Measurements from ENCODE around the gene ANKRD28. TPM values are rescaled to one million over a fixed set of nuclear protein-coding genes. Genes with fewer than 3 reads are reported as not detected.

The ANKRD28 gene
- total RNA-seq, 2 experiments from 2014 or later: 52.9 to 59.9 TPM

GRCh38 chr3:15659254-15659975 lies 138.4 kb downstream of the ANKRD28 start:
- no TSS peak for BruUV-seq (replicated peaks)
- intact Hi-C loops (cut with micrococcal nuclease; ENCODE audit: unreplicated experiment): no loop called here
- Histone ChIP-seq H3K4me1 (ENCODE audit: insufficient read depth, low read length, poor library complexity, severe bottlenecking) (no peaks in the 10 kb centered on the region), H3K4me3 (ENCODE audit: low read depth, low read length, poor library complexity, severe bottlenecking) (no peak overlapping the region), H3K4me2 (ENCODE audit: low read length) (no peak overlapping the region), H3K36me3 (ENCODE audit: insufficient read depth, low read length) (no peaks in the 10 kb centered on the region), H2AFZ (ENCODE audit: low read length) (no peak overlapping the region), H3K9me2 (ENCODE audit: insufficient read depth, low read length) (no peaks in the 10 kb centered on the region), H3K27ac (ENCODE audit: low read depth, low read length, poor library complexity, severe bottlenecking) (no peak overlapping the region), H3K9me3 (ENCODE audit: low read length) (peaks cover 9% of the 10 kb centered on the region), H3K79me2 (ENCODE audit: insufficient read depth, low read depth, low read length) (no peaks in the 10 kb centered on the region), H4K20me1 (ENCODE audit: insufficient read depth, low read length) (no peaks in the 10 kb centered on the region)
- no peak for TF ChIP-seq CTCF (conservative IDR thresholded peaks at IDR 0.05; ENCODE audit: low read length)
- TF ChIP-seq EZH2phosphoT487 (IDR thresholded peaks at IDR 0.05; ENCODE audit: borderline replicate concordance, low read depth, low read length): no peak
- ChIA-PET CTCF (ENCODE audit: unreplicated experiment) (no interaction called here), POLR2A (no interaction called here)
- no peak for DNase-seq (ENCODE audit: low spot score)

- DNase-seq (ENCODE audit: low spot score): no peak
- Histone ChIP-seq H4K20me1 (ENCODE audit: insufficient read depth, low read length) (no peaks in the 10 kb centered on the region), H3K4me3 (ENCODE audit: low read depth, low read length, poor library complexity, severe bottlenecking) (no peak overlapping the region), H3K4me1 (ENCODE audit: insufficient read depth, low read length, poor library complexity, severe bottlenecking) (no peaks in the 10 kb centered on the region), H3K4me2 (ENCODE audit: low read length) (no peak overlapping the region), H3K27ac (ENCODE audit: low read depth, low read length, poor library complexity, severe bottlenecking) (no peak overlapping the region), H3K36me3 (ENCODE audit: insufficient read depth, low read length) (no peaks in the 10 kb centered on the region), H3K79me2 (ENCODE audit: insufficient read depth, low read depth, low read length) (no peaks in the 10 kb centered on the region), H3K9me3 (ENCODE audit: low read length) (peaks cover 9% of the 10 kb centered on the region), H3K9me2 (ENCODE audit: insufficient read depth, low read length) (no peaks in the 10 kb centered on the region), H2AFZ (ENCODE audit: low read length) (no peak overlapping the region)
- CTCF ChIA-PET (ENCODE audit: unreplicated experiment): no interaction called here
- intact Hi-C loops (cut with micrococcal nuclease; ENCODE audit: unreplicated experiment): no loop called here
- TF ChIP-seq EZH2phosphoT487 (IDR thresholded peaks at IDR 0.05; ENCODE audit: borderline replicate concordance, low read depth, low read length) (no peak), CTCF (conservative IDR thresholded peaks at IDR 0.05; ENCODE audit: low read length) (no peak)
- POLR2A ChIA-PET: interaction anchor here (1.1 kb wide), 1 partner anchor 10 kb away, joined by 3 read pairs; no protein-coding TSS in a partner anchor
- no TSS peak for BruUV-seq (replicated peaks)
Measured at GRCh38 chr3:15657016-15657415, 140.8 kb downstream of the ANKRD28 start.

DNA sequence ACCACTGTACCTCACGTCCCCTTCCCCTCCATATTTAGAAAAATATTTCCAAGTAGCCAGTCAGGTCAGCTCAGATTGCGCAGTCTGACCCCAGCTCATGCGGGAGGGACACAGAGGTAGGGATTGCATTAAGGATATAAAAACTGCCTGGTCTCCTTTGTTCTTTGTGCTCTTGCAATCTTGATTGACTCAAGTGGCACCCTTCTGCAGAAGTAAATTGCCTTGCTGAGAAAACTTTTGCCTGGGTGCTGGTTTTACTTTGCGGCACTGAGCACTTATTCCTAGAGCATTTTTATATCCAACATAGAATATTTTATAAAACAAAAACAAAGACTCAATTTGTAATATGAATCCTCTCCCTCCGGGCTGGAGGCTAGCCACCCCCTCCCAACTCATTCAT lies 141.4 kb downstream of the ANKRD28 start:
- H3K9me3 ChIP-seq (ENCODE audit: low read length): peaks cover 9% of the 10 kb centered on the region
- H3K9me2 ChIP-seq (ENCODE audit: insufficient read depth, low read length): no peaks in the 10 kb centered on the region
- no peaks in the 10 kb centered on the region for H3K79me2 ChIP-seq (ENCODE audit: insufficient read depth, low read depth, low read length)
- ChIA-PET CTCF (ENCODE audit: unreplicated experiment) (no interaction called here), POLR2A (no interaction called here)
- H3K36me3 ChIP-seq (ENCODE audit: insufficient read depth, low read length): no peaks in the 10 kb centered on the region
- H3K4me2 ChIP-seq (ENCODE audit: low read length): no peak overlapping the region
- H4K20me1 ChIP-seq (ENCODE audit: insufficient read depth, low read length): no peaks in the 10 kb centered on the region
- no peak for TF ChIP-seq CTCF (conservative IDR thresholded peaks at IDR 0.05; ENCODE audit: low read length)
- TF ChIP-seq EZH2phosphoT487 (IDR thresholded peaks at IDR 0.05; ENCODE audit: borderline replicate concordance, low read depth, low read length): no peak
- intact Hi-C loops (cut with micrococcal nuclease; ENCODE audit: unreplicated experiment): no loop called here
- no peak overlapping the region for H3K4me3 ChIP-seq (ENCODE audit: low read depth, low read length, poor library complexity, severe bottlenecking)
- no peak for DNase-seq (ENCODE audit: low spot score)
- H3K4me1 ChIP-seq (ENCODE audit: insufficient read depth, low read length, poor library complexity, severe bottlenecking): no peaks in the 10 kb centered on the region
- H2AFZ ChIP-seq (ENCODE audit: low read length): no peak overlapping the region
- no TSS peak for BruUV-seq (replicated peaks)
- no peak overlapping the region for H3K27ac ChIP-seq (ENCODE audit: low read depth, low read length, poor library complexity, severe bottlenecking)
